OCI-LY3 (cell line): Measurements from ENCODE around the gene FURIN.
"Not testable (repeated sequence)": the region's sequence is repeated elsewhere in the genome, so short reads cannot be mapped to it uniquely, and the experiment has no call there.

Experiments used
- H2AFZ ChIP-seq: fragments of 200-600, 300-600 bp; shearing (Covaris generic); 2 replicates; pipeline ENCODE4 v1.6.0; 2014; ENCODE audit warnings: antibody characterized with exemption, low read depth, low read length
- H3K27ac ChIP-seq: fragments of 200-600, 300-600 bp; sonication (generic); 2 replicates; pipeline ENCODE4 v1.5.1; 2014; ENCODE audit warnings: mild to moderate bottlenecking, low read length, moderate library complexity, mixed read lengths
- H3K27me3 ChIP-seq: fragments of 200-600, 300-600 bp; sonication (generic); 2 replicates; pipeline ENCODE4 v1.6.1; 2014; ENCODE audit warnings: low read depth, low read length, mixed read lengths
- H3K36me3 ChIP-seq: fragments of 200-600, 300-600 bp; sonication (generic); replicated peaks from 2 replicates; pipeline ENCODE3; 2014; ENCODE audit warnings: low read depth, low read length, mixed read lengths
- H3K4me1 ChIP-seq: fragments of 300-600, 200-600 bp; sonication (generic); 2 replicates; pipeline ENCODE4 v1.6.1; 2014; ENCODE audit warnings: low read length, mixed read lengths
- H3K4me2 ChIP-seq: fragments of 200-600, 300-600 bp; sonication (generic); 2 replicates; pipeline ENCODE4 v1.6.1; 2014; ENCODE audit warnings: low read length, mixed read lengths
- H3K4me3 ChIP-seq: fragments of 300-600, 200-600 bp; sonication (generic); 2 replicates; pipeline ENCODE4 v1.5.1; 2014; ENCODE audit warnings: antibody characterized with exemption, mild to moderate bottlenecking, low read length, moderate library complexity
- H3K79me2 ChIP-seq: fragments of 300-600, 200-600 bp; shearing (Covaris generic); 2 replicates; pipeline ENCODE4 v1.6.1; 2014; ENCODE audit warnings: mild to moderate bottlenecking, low read length, mixed read lengths
- H3K9ac ChIP-seq: fragments of 300-600, 200-600 bp; shearing (Covaris generic); 2 replicates; pipeline ENCODE4 v1.6.0; 2014; ENCODE audit warnings: mild to moderate bottlenecking, low read length, moderate library complexity
- H3K9me3 ChIP-seq: fragments of 200-600, 300-600 bp; shearing (Covaris generic); 2 replicates; pipeline ENCODE4 v1.6.1; 2014; ENCODE audit warnings: low read length, mixed read lengths; ENCODE audit not compliant: insufficient read depth
- H4K20me1 ChIP-seq: fragments of 200-600, 300-600 bp; sonication (generic); 2 replicates; pipeline ENCODE4 v1.6.1; 2016; ENCODE audit warnings: low read length, mixed read lengths; ENCODE audit not compliant: insufficient read depth
- EZH2phosphoT487 ChIP-seq: fragments of 200-600 bp; shearing (Covaris generic); IDR thresholded peaks from 2 replicates; pipeline ENCODE4 v1.6.1; 2018; ENCODE audit warnings: antibody characterized with exemption, mixed run types, low read depth
- TF ChIP-seq, protein P1 (sequence below): fragments of 200-600, 300-600 bp; sonication (generic); IDR thresholded peaks from 2 replicates; pipeline ENCODE4 v1.5.1; 2014; ENCODE audit warnings: antibody characterized with exemption, low read length, low read depth

The FURIN gene

DNA sequence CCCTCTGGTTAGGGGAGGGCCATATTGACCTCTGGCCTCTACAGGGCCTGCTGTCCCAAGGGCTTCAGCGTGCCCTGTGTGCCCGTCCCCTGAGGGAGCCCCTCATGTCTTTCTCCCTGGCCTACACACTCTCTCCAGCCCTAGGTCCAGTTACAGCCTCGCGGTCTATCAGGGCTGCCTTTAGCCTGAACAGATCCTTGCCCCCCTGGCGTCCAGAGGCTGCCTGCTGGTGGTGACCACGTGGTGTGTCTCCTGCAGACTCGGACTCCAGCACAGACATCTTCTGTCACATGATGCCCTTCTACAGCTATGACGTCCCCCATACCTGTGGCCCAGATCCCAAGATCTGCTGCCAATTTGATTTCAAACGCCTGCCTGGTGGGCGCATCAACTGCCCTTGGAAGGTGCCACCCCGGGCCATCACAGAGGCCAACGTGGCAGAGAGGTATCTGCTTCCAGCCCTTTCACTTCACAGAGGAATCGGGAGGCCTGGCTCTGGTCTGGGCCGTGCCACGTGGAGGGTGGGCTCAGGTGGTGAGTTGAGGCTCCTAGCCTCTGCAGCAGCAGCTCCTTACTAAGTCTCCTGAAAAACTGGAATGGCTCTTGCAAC lies 38.8 kb downstream of the FURIN start:
- peaks cover 6% of the 10 kb centered on the region for H3K4me1 ChIP-seq
- H3K27ac ChIP-seq, result no peak overlapping the region
- TF ChIP-seq, protein P1, sequence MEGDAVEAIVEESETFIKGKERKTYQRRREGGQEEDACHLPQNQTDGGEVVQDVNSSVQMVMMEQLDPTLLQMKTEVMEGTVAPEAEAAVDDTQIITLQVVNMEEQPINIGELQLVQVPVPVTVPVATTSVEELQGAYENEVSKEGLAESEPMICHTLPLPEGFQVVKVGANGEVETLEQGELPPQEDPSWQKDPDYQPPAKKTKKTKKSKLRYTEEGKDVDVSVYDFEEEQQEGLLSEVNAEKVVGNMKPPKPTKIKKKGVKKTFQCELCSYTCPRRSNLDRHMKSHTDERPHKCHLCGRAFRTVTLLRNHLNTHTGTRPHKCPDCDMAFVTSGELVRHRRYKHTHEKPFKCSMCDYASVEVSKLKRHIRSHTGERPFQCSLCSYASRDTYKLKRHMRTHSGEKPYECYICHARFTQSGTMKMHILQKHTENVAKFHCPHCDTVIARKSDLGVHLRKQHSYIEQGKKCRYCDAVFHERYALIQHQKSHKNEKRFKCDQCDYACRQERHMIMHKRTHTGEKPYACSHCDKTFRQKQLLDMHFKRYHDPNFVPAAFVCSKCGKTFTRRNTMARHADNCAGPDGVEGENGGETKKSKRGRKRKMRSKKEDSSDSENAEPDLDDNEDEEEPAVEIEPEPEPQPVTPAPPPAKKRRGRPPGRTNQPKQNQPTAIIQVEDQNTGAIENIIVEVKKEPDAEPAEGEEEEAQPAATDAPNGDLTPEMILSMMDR, result no peak
- no peak for TF ChIP-seq EZH2phosphoT487
- H3K4me2 ChIP-seq, result no peak overlapping the region
- no peak overlapping the region for H3K4me3 ChIP-seq
- peaks cover 14% of the 10 kb centered on the region for H3K36me3 ChIP-seq
- no peak overlapping the region for H3K9ac ChIP-seq
- H3K9me3 ChIP-seq, result no peaks in the 10 kb centered on the region
- no peaks in the 10 kb centered on the region for H3K79me2 ChIP-seq
- H2AFZ ChIP-seq, result no peak overlapping the region
- H4K20me1 ChIP-seq, result no peaks in the 10 kb centered on the region
- H3K27me3 ChIP-seq, result no peaks in the 10 kb centered on the region

DNA sequence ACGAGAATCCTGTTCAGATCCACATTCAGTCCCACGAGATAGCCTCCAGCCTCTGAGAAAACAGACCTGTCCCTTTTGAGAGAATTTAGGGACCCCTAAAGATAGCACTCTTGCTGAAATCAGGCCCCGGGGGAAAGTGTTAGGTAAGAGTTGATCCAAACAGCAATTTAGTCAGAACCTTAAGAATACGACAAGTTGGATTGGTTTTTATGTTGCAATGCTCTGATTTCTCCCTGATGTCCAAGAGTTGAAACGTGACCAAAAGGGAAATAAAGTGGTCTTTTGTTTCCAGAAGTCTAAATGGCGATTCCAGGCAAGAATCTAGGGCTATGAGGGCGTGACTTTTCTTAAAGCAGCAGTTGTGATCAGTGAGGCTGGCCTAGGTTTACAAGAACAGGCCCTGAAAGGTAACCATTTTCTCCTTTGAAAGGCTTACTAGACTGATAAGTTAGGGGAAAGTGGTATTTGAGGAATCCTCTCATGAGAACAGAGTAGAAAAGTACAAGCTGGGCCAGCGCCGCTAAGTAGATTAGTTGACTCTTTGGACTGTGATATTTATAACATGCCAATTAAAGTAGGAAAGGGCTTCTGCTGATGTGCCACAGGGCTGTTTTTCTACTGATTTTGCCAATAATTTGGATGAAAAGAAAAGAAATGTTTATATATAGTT lies 39.6 kb downstream of the FURIN start:
- H3K4me2 ChIP-seq, result no peak overlapping the region

DNA sequence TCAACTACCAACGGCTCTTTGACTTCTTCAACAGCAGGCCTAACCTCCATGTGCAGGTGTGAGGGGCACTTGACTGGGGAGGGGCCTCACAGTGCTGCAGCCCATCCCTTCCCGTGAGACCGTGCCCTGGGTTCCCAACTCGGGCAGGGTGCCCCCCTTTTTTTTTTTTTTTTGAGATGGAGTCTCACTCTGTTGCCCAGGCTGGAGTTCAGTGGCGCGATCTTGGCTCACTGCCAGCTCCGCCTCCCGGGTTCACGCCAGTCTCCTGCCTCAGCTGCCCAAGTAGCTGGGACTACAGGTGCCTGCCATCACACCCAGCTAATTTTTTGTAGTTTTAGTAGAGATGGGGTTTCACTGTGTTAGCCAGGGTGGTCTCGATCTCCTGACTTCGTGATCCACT lies 41.1 kb downstream of the FURIN start:
- H3K4me3 ChIP-seq, result not testable (repeated sequence)
- peaks cover 21% of the 10 kb centered on the region for H3K36me3 ChIP-seq

More for the DNA sequence above, 39.6 kb downstream of the FURIN start:
- Histone ChIP-seq H3K9me3 (no peaks in the 10 kb centered on the region), H3K79me2 (no peaks in the 10 kb centered on the region), H2AFZ (no peak overlapping the region), H4K20me1 (no peaks in the 10 kb centered on the region), H3K4me1 (peaks cover 6% of the 10 kb centered on the region), H3K27ac (no peak overlapping the region), H3K27me3 (no peaks in the 10 kb centered on the region), H3K9ac (no peak overlapping the region), H3K4me3 (no peak overlapping the region), H3K36me3 (peaks cover 15% of the 10 kb centered on the region)
- TF ChIP-seq, protein P1, result no peak
- no peak for TF ChIP-seq EZH2phosphoT487

DNA sequence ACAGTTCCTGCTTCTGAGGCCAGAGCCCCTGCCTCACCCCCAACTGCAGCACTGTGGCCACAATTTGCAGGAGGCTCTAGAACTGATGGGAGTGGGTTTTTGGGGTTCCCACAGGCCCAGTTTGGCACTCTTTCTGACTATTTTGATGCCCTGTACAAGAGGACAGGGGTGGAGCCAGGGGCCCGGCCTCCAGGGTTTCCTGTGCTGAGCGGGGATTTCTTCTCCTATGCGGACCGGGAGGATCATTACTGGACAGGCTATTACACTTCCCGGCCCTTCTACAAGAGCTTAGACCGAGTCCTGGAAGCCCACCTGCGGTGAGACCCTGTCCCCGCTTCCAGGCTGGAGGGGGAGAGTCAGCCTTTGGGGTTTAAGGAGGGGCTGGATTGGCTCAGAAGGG lies 41.6 kb downstream of the FURIN start:
- Histone ChIP-seq H3K27me3 (no peaks in the 10 kb centered on the region), H3K9me3 (no peaks in the 10 kb centered on the region), H3K4me2 (no peak overlapping the region), H3K9ac (no peak overlapping the region), H4K20me1 (no peaks in the 10 kb centered on the region), H3K4me1 (no peaks in the 10 kb centered on the region), H3K4me3 (no peak overlapping the region), H3K79me2 (no peaks in the 10 kb centered on the region), H3K36me3 (peaks cover 19% of the 10 kb centered on the region), H2AFZ (no peak overlapping the region), H3K27ac (no peak overlapping the region)
- TF ChIP-seq, protein P1, result no peak
- no peak for TF ChIP-seq EZH2phosphoT487

More for the DNA sequence above, 41.1 kb downstream of the FURIN start:
- not testable (repeated sequence) for H3K9me3 ChIP-seq, H3K27ac ChIP-seq, H3K4me2 ChIP-seq, H3K79me2 ChIP-seq, H3K4me1 ChIP-seq, H4K20me1 ChIP-seq, H3K9ac ChIP-seq, H3K27me3 ChIP-seq, H2AFZ ChIP-seq
